SK-N-SH (cell line): ENCODE data around the gene MRPS27. TPM values are rescaled to one million over a fixed set of nuclear protein-coding genes. Genes with fewer than 3 reads are reported as not detected.

Experiments used
- CTCF ChIA-PET: fragments of 300-600, 350-600 bp; formaldehyde crosslinking; extraction: SDS; loops from one replicate; lab custom pipeline; 2021; lab: Yijun Ruan, JAX
- POLR2A ChIA-PET: fragments of 350-600 bp; sonication (Branson Sonifier 250); formaldehyde crosslinking; extraction: SDS; loops from one replicate; lab custom pipeline; 2020; ENCODE audit warnings: antibody characterized with exemption, inconsistent platforms; lab: Yijun Ruan, JAX
- DNase-seq: peaks from one replicate; pipeline ENCODE4 v3.0.0; 2012
- H2AFZ ChIP-seq: fragments of 200-600 bp; sonication (generic); 2 replicates; pipeline ENCODE4 v1.8.1; 2016; ENCODE audit warnings: antibody characterized with exemption, mild to moderate bottlenecking, low read depth
- H3F3A ChIP-seq: fragments of 200-600 bp; sonication (generic); replicated peaks from 2 replicates; pipeline ENCODE3; 2016; ENCODE audit warnings: antibody characterized with exemption, mild to moderate bottlenecking; ENCODE audit not compliant: insufficient read depth
- H3K27ac ChIP-seq, 2 experiments: fragments of 200-500 bp in 1 of 2; fragments of 200-600 bp in 1 of 2; sonication (Bioruptor generic) in 1 of 2; sonication (generic), shearing (Covaris generic) in 1 of 2; 2 replicates each; pipeline versions ENCODE4 v1.5.1 to v1.6.1; 2014 to 2016; ENCODE audit warnings: low read depth in 2 of 2, inconsistent platforms in 1 of 2, low read length in 1 of 2, mild to moderate bottlenecking in 1 of 2, mixed read lengths in 1 of 2
- H3K27me3 ChIP-seq: fragments of 200-600 bp; sonication (generic), shearing (Covaris generic); 2 replicates; pipeline ENCODE4 v1.6.1; 2016; ENCODE audit warnings: mixed run types; ENCODE audit not compliant: insufficient read depth
- H3K36me3 ChIP-seq, 2 experiments: fragments of 200-500 bp in 1 of 2; fragments of 200-600 bp in 1 of 2; sonication (Bioruptor generic) in 1 of 2; sonication (generic) in 1 of 2; replicated peaks in 1 of 2; 2 replicates each; pipeline versions ENCODE3 to v1.5.1; 2014 to 2016; ENCODE audit warnings: low read length in 1 of 2, mild to moderate bottlenecking in 1 of 2; ENCODE audit not compliant: insufficient read depth in 2 of 2, control insufficient read depth in 1 of 2
- H3K4me1 ChIP-seq, 2 experiments: fragments of 200-500 bp in 1 of 2; fragments of 200-600 bp in 1 of 2; sonication (Bioruptor generic) in 1 of 2; sonication (generic), shearing (Covaris generic) in 1 of 2; 2 replicates each; pipeline versions ENCODE4 v1.5.1 to v1.6.1; 2014 to 2016; ENCODE audit warnings: low read depth in 1 of 2, low read length in 1 of 2, mixed run types in 1 of 2; ENCODE audit not compliant: insufficient read depth in 2 of 2, control insufficient read depth in 1 of 2
- H3K4me2 ChIP-seq: fragments of 200-600 bp; sonication (generic), shearing (Covaris generic); 2 replicates; pipeline ENCODE4 v1.6.1; 2017; ENCODE audit warnings: mixed run types
- H3K4me3 ChIP-seq, 2 experiments: fragments of 200-500 bp in 1 of 2; fragments of 200-600 bp in 1 of 2; sonication (Bioruptor generic) in 1 of 2; sonication (generic), shearing (Covaris generic) in 1 of 2; 2 replicates each; pipeline versions ENCODE4 v1.5.1 to v1.8.1; 2014 to 2016; ENCODE audit warnings: low read depth in 2 of 2, inconsistent platforms in 1 of 2, low read length in 1 of 2, mild to moderate bottlenecking in 1 of 2, mixed read lengths in 1 of 2, moderate library complexity in 1 of 2
- H3K79me2 ChIP-seq: fragments of 200-600 bp; sonication (generic); 2 replicates; pipeline ENCODE4 v1.8.1; 2017; ENCODE audit warnings: mild to moderate bottlenecking; ENCODE audit not compliant: insufficient read depth
- H3K9ac ChIP-seq: fragments of 200-600 bp; sonication (generic); 2 replicates; pipeline ENCODE4 v1.6.1; 2017; ENCODE audit warnings: mixed run types
- H3K9me2 ChIP-seq: fragments of 200-600 bp; sonication (generic); 2 replicates; pipeline ENCODE4 v1.6.1; 2017; ENCODE audit warnings: mixed run types
- H3K9me3 ChIP-seq: fragments of 200-600 bp; sonication (generic); 2 replicates; pipeline ENCODE4 v1.6.1; 2017; ENCODE audit warnings: mixed run types, mild to moderate bottlenecking, moderate library complexity
- H4K20me1 ChIP-seq: fragments of 200-600 bp; sonication (generic); 2 replicates; pipeline ENCODE4 v1.6.1; 2017; ENCODE audit warnings: mild to moderate bottlenecking, mixed run types; ENCODE audit not compliant: insufficient read depth
- CHD2 ChIP-seq: fragments of 150-350 bp; IDR thresholded peaks from 2 replicates; pipeline ENCODE4 v1.6.1; 2018; ENCODE audit warnings: low read length; ENCODE audit not compliant: partially characterized antibody
- ELF1 ChIP-seq: IDR thresholded peaks from 2 replicates; pipeline ENCODE4 v1.4.0; 2012
- FOXM1 ChIP-seq: IDR thresholded peaks from 2 replicates; pipeline ENCODE4 v1.4.0; 2012; ENCODE audit warnings: low read depth, mild to moderate bottlenecking
- GABPA ChIP-seq: IDR thresholded peaks from 2 replicates; pipeline ENCODE4 v1.4.0; 2012; ENCODE audit warnings: low read depth, mild to moderate bottlenecking
- IRF3 ChIP-seq: fragments of 150-350 bp; IDR thresholded peaks from 2 replicates; pipeline ENCODE4 v1.6.1; 2016; ENCODE audit warnings: mild to moderate bottlenecking, low read depth, low read length
- JUND ChIP-seq: IDR thresholded peaks from 2 replicates; pipeline ENCODE4 v1.4.0; 2012
- PBX3 ChIP-seq: IDR thresholded peaks from 2 replicates; pipeline ENCODE4; 2012
- RAD21 ChIP-seq: IDR thresholded peaks from 2 replicates; pipeline ENCODE4 v1.6.1; 2012; ENCODE audit warnings: mild to moderate bottlenecking, low read length
- RCOR1 ChIP-seq: fragments of 150-350 bp; IDR thresholded peaks from 2 replicates; pipeline ENCODE4 v1.6.1; 2017; ENCODE audit warnings: antibody characterized with exemption, low read length
- RFX5 ChIP-seq: IDR thresholded peaks from 2 replicates; pipeline ENCODE4 v1.6.1; 2012; ENCODE audit warnings: mild to moderate bottlenecking, improper control_type of control experiment, low read length
- SIN3A ChIP-seq: IDR thresholded peaks from 2 replicates; pipeline ENCODE4 v1.6.1; 2012; ENCODE audit warnings: low read depth, mild to moderate bottlenecking, low read length, moderate library complexity, borderline replicate concordance
- SMC3 ChIP-seq: IDR thresholded peaks from 2 replicates; pipeline ENCODE4 v1.6.1; 2012; ENCODE audit warnings: low read depth, low read length, improper control_type of control experiment
- TAF1 ChIP-seq: IDR thresholded peaks from 2 replicates; pipeline ENCODE4 v1.6.1; 2012; ENCODE audit warnings: low read depth, mild to moderate bottlenecking, low read length, moderate library complexity, borderline replicate concordance
- TCF12 ChIP-seq: IDR thresholded peaks from 2 replicates; pipeline ENCODE4 v1.4.0; 2012
- YY1 ChIP-seq: IDR thresholded peaks from 2 replicates; pipeline ENCODE4 v1.4.0; 2012; ENCODE audit warnings: low read depth, mild to moderate bottlenecking
- WGBS: methylation state at CpG from one replicate; pipeline ENCODE4 v1.1.6; 2017; ENCODE audit warnings: low lambda C conversion rate; 5-methylcytosine and 5-hydroxymethylcytosine counted together
- polyA plus RNA-seq, 3 experiments: library from polyadenylated mRNA; depleted of rRNA; stranded (reverse); fragments of >200 nt; gene quantifications; 2 replicates each; pipeline ENCODE4 v1.2.3, GENCODE V29; 2012
- TF ChIP-seq, protein P1 (sequence below): fragments of 200-600 bp; sonication (generic); IDR thresholded peaks from 2 replicates; pipeline ENCODE4 v1.6.1; 2017; ENCODE audit warnings: antibody characterized with exemption, mild to moderate bottlenecking, moderate library complexity

Gene MRPS27
- polyA plus RNA-seq, 1 of the 3 experiments (the other 2 are of a cell fraction) = 37.5 TPM

GRCh38 chr5:72314571-72315172, 5.4 kb downstream of the MRPS27 start:
- Histone ChIP-seq H3K4me2 (no peak overlapping the region), H3K9me2 (no peaks in the 10 kb centered on the region), H3K79me2 (peaks cover 62% of the 10 kb centered on the region), H3K27ac (no peak overlapping the region), H2AFZ (no peak overlapping the region), H3K4me1 (peaks cover 0 to 3% of the 10 kb centered on the region in 2 experiments; a peak in 2 of 4 replicates), H3F3A (peaks cover 13% of the 10 kb centered on the region), H3K9me3 (no peaks in the 10 kb centered on the region), H3K9ac (no peak overlapping the region), H4K20me1 (0 out of 2 replicates have a peak, but pooled peaks cover 4% of the 10 kb centered on the region), H3K36me3 (peaks cover 31 to 37% of the 10 kb centered on the region in 2 experiments), H3K27me3 (no peaks in the 10 kb centered on the region), H3K4me3 (no peak overlapping the region)
- peak; percentile 17 for DNase-seq
- TF ChIP-seq, protein P1, sequence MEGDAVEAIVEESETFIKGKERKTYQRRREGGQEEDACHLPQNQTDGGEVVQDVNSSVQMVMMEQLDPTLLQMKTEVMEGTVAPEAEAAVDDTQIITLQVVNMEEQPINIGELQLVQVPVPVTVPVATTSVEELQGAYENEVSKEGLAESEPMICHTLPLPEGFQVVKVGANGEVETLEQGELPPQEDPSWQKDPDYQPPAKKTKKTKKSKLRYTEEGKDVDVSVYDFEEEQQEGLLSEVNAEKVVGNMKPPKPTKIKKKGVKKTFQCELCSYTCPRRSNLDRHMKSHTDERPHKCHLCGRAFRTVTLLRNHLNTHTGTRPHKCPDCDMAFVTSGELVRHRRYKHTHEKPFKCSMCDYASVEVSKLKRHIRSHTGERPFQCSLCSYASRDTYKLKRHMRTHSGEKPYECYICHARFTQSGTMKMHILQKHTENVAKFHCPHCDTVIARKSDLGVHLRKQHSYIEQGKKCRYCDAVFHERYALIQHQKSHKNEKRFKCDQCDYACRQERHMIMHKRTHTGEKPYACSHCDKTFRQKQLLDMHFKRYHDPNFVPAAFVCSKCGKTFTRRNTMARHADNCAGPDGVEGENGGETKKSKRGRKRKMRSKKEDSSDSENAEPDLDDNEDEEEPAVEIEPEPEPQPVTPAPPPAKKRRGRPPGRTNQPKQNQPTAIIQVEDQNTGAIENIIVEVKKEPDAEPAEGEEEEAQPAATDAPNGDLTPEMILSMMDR = peak; percentile 41; the same call in 1 of the 2 replicates
- no peak for TF ChIP-seq CHD2
- ChIA-PET CTCF (interaction anchor here (0.7 to 1.3 kb wide), 2 partner anchors 9 to 93 kb away, joined by 3 read pairs; no protein-coding TSS in a partner anchor), POLR2A (no interaction called here)
- 87% methylated on average over 3 of the region's 3 CpGs for WGBS

DNA sequence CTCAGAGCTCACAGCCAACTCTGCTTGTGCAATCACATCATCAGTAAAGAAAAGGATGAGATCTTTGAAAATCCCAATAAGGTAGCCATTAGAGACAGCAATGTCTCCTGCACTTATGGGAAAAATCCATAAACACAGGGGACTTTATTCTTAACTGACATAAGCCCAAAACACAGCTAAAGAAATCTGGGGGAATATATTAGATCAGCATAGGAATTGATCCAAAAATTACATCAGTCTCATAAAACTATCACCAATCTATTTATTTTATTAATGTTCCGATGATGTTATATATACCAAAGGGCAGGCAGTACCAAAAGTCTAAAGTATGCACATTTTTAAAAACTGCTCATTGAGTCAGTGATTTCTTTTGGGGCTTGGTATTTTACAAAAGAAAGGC, 6.9 kb downstream of the MRPS27 start:
- peaks cover 0 to 3% of the 10 kb centered on the region in 2 experiments; a peak in 2 of 4 replicates for H3K4me1 ChIP-seq
- no peak overlapping the region for H3K4me3 ChIP-seq
- H3K9me3 ChIP-seq = no peaks in the 10 kb centered on the region
- 0 out of 2 replicates have a peak, but pooled peaks cover 4% of the 10 kb centered on the region for H4K20me1 ChIP-seq
- POLR2A ChIA-PET = no interaction called here
- peaks cover 47% of the 10 kb centered on the region for H3K79me2 ChIP-seq
- no peak for DNase-seq
- CTCF ChIA-PET = no interaction called here
- TF ChIP-seq JUND = no peak
- no peak for TF ChIP-seq CHD2
- no peak for TF ChIP-seq GABPA
- no peak for TF ChIP-seq RCOR1
- no peak for TF ChIP-seq YY1
- TF ChIP-seq RAD21 = no peak
- TF ChIP-seq RFX5 = no peak
- TF ChIP-seq FOXM1 = no peak
- TF ChIP-seq PBX3 = no peak
- no peak for TF ChIP-seq TAF1
- TF ChIP-seq SIN3A = no peak
- no peak for TF ChIP-seq ELF1
- TF ChIP-seq IRF3 = no peak
- no peak for TF ChIP-seq SMC3
- TF ChIP-seq TCF12 = no peak
- H3F3A ChIP-seq = peaks cover 19% of the 10 kb centered on the region
- H3K36me3 ChIP-seq = peaks cover 33 to 37% of the 10 kb centered on the region in 2 experiments
- H3K9me2 ChIP-seq = no peaks in the 10 kb centered on the region
- H3K27ac ChIP-seq = no peak overlapping the region
- 100% methylated on average over 1 of the region's 1 CpG for WGBS
- H2AFZ ChIP-seq = no peak overlapping the region
- no peak overlapping the region for H3K9ac ChIP-seq
- H3K4me2 ChIP-seq = no peak overlapping the region
- H3K27me3 ChIP-seq = no peaks in the 10 kb centered on the region
